Activated CD4-positive, alpha-beta T cell treated with anti-CD3 and anti-CD28 coated beads for 36 hours (primary cell): ENCODE measurements around the gene STK11. TPM values are rescaled to one million over a fixed set of nuclear protein-coding genes. Genes with fewer than 3 reads are reported as not detected.

Experiments
- ATAC-seq: fragments of 200-7000 bp; cut with Tn5 transposase; one replicate; pipeline ENCODE4 v1.10.0; 2021; ENCODE audit warnings: mild to moderate bottlenecking, moderate library complexity
- CTCF ChIA-PET: fragments of 350-600 bp; sonication (Branson Sonifier 250); formaldehyde crosslinking; loops from one replicate; lab custom pipeline; 2021; ENCODE audit warnings: antibody characterized with exemption; lab: Charles Lee
- POLR2A ChIA-PET: fragments of 350-600 bp; sonication (Branson Sonifier 250); formaldehyde crosslinking; loops from one replicate; lab custom pipeline; 2021; ENCODE audit warnings: antibody characterized with exemption, inconsistent platforms; lab: Charles Lee
- DNase-seq: peaks from one replicate; pipeline ENCODE4 v3.0.0-alpha.2; 2020
- H3K27ac Mint-ChIP-seq: one replicate; pipeline ENCODE4 v1.8.0; 2021; ENCODE audit warnings: mixed read lengths
- H3K27me3 Mint-ChIP-seq: one replicate; pipeline ENCODE4 v1.8.0; 2021; ENCODE audit warnings: mixed read lengths
- H3K36me3 Mint-ChIP-seq: one replicate; pipeline ENCODE4 v1.8.0; 2021; ENCODE audit warnings: low read depth, mixed read lengths
- H3K4me1 Mint-ChIP-seq: one replicate; pipeline ENCODE4 v1.8.0; 2021; ENCODE audit warnings: mixed read lengths
- H3K4me3 Mint-ChIP-seq: one replicate; pipeline ENCODE4 v1.8.0; 2021; ENCODE audit warnings: mild to moderate bottlenecking, moderate library complexity, mixed read lengths
- H3K9me3 Mint-ChIP-seq: one replicate; pipeline ENCODE4 v1.8.0; 2021; ENCODE audit warnings: low read depth, mixed read lengths
- intact Hi-C, 2 experiments: fragments of 100-400 bp; cut with DNase I in 1 of 2; cut with micrococcal nuclease in 1 of 2; formaldehyde crosslinking; loops; one replicate each; pipeline versions ENCODE4 v1.14.2 to v1.15.1; 2022 to 2024; cut with DNase I, micrococcal nuclease
- total RNA-seq, 2 experiments: library from RNA; stranded (reverse); gene quantifications; one replicate each; pipeline ENCODE4 v1.2.3, GENCODE V29; 2021

STK11 gene
- total RNA-seq, 2 experiments from 2014 or later: 49.2 to 61.5 TPM

GRCh38 chr19:1268226-1269064, 62.9 kb downstream of the STK11 start:
- Mint-ChIP-seq H3K36me3 (peaks cover 39% of the 10 kb centered on the region), H3K27ac (peak overlapping the region; percentile 6), H3K4me3 (peak overlapping the region; percentile 67), H3K4me1 (peaks cover 60% of the 10 kb centered on the region), H3K27me3 (no peaks in the 10 kb centered on the region), H3K9me3 (no peaks in the 10 kb centered on the region)
- ATAC-seq: no peak
- DNase-seq: no peak
- ChIA-PET CTCF (interaction anchor here (0.7 to 7.2 kb wide), 9 partner anchors 9 to 177 kb away, joined by 3 to 163 read pairs (median 4); partner anchors contain the start of gene ATP5F1D), POLR2A (interaction anchor here (0.6 to 1.7 kb wide), 40 partner anchors 8 to 822 kb away, joined by 3 to 59 read pairs (median 4); partner anchors contain the start of genes ABHD17A, ARHGAP45, ATP5F1D and CNN2)
- intact Hi-C loops: loop anchor here (1.0 to 10.0 kb wide), 10 partner anchors 8 to 826 kb away; partner anchors contain the start of genes DAZAP1 (in 1 of the 2), GPX4 (in 1 of the 2), IZUMO4 (in 1 of the 2) and KLF16 (in 1 of the 2)

GRCh38 chr19:1269065-1269477, 63.5 kb downstream of the STK11 start, which contains the start of gene CIRBP:
Gene CIRBP, plus strand, starts transcription at chr19:1269332. Its CDS starts 1,602 bp downstream, at chr19:1270934.
- peak; percentile 87 for ATAC-seq
- Mint-ChIP-seq H3K36me3 (peaks cover 46% of the 10 kb centered on the region), H3K9me3 (no peaks in the 10 kb centered on the region), H3K4me1 (peaks cover 66% of the 10 kb centered on the region), H3K4me3 (peak within 1 kb of the TSS; percentile 84), H3K27ac (peak within 1 kb of the TSS; percentile 87), H3K27me3 (no peaks in the 10 kb centered on the region)
- intact Hi-C loops: loop anchor here (1.0 to 10.0 kb wide), 10 partner anchors 9 to 826 kb away; partner anchors contain the start of genes DAZAP1 (in 1 of the 2), GPX4 (in 1 of the 2), IZUMO4 (in 1 of the 2) and KLF16 (in 1 of the 2)
- ChIA-PET POLR2A (interaction anchor here (0.5 to 1.7 kb wide), 44 partner anchors 8 to 821 kb away, joined by 3 to 59 read pairs (median 4); partner anchors contain the start of genes ABHD17A, ARHGAP45, ATP5F1D and CNN2), CTCF (interaction anchor here (0.6 to 7.2 kb wide), 9 partner anchors 10 to 202 kb away, joined by 3 to 163 read pairs (median 4); partner anchors contain the start of genes ARHGAP45 and ATP5F1D)
- DNase-seq: peak; percentile 100

- CTCF ChIA-PET: interaction anchor here (0.6 to 7.2 kb wide), 9 partner anchors 11 to 202 kb away, joined by 3 to 163 read pairs (median 4); partner anchors contain the start of genes ARHGAP45 and ATP5F1D
Measured at GRCh38 chr19:1269478-1270212, 64.1 kb downstream of the STK11 start.

GRCh38 chr19:1270213-1270853, 64.8 kb downstream of the STK11 start:
- Mint-ChIP-seq H3K27ac (peak overlapping the region; percentile 87), H3K27me3 (no peaks in the 10 kb centered on the region), H3K9me3 (no peaks in the 10 kb centered on the region), H3K4me1 (peaks cover 65% of the 10 kb centered on the region), H3K4me3 (peak overlapping the region; percentile 84), H3K36me3 (peaks cover 49% of the 10 kb centered on the region)
- ChIA-PET CTCF (no interaction called here), POLR2A (interaction anchor here (1.7 kb wide), 2 partner anchors 25 to 221 kb away, joined by 7 to 59 read pairs; partner anchors contain the start of gene REEP6)
- DNase-seq: no peak
- intact Hi-C loops: no loop called here
- no peak for ATAC-seq

More at GRCh38 chr19:1269478-1270212, 64.1 kb downstream of the STK11 start:
- Mint-ChIP-seq H3K4me3 (peak overlapping the region; percentile 84), H3K27me3 (no peaks in the 10 kb centered on the region), H3K27ac (peak overlapping the region; percentile 87), H3K9me3 (no peaks in the 10 kb centered on the region), H3K36me3 (peaks cover 50% of the 10 kb centered on the region), H3K4me1 (peaks cover 68% of the 10 kb centered on the region)
- DNase-seq (peak; percentile 93), ATAC-seq (peak; percentile 27)
- POLR2A ChIA-PET: interaction anchor here (0.5 to 1.7 kb wide), 28 partner anchors 8 to 759 kb away, joined by 3 to 59 read pairs (median 4); partner anchors contain the start of genes CNN2, NDUFS7, REEP6 and RNU6-2
- intact Hi-C loops: loop anchor here (1.0 to 10.0 kb wide), 10 partner anchors 9 to 825 kb away; partner anchors contain the start of genes DAZAP1 (in 1 of the 2), GPX4 (in 1 of the 2), IZUMO4 (in 1 of the 2) and KLF16 (in 1 of the 2)

GRCh38 chr19:1270854-1271527, 65.4 kb downstream of the STK11 start:
- intact Hi-C loops: no loop called here
- POLR2A ChIA-PET: interaction anchor here (1.0 kb wide), 1 partner anchor 27 kb away, joined by 5 read pairs; no protein-coding TSS in a partner anchor
- H3K4me3 Mint-ChIP-seq: peak overlapping the region; percentile 84
- CTCF ChIA-PET: interaction anchor here (3.2 kb wide), 1 partner anchor 27 kb away, joined by 21 read pairs; no protein-coding TSS in a partner anchor
- peak overlapping the region; percentile 87 for H3K27ac Mint-ChIP-seq
- H3K27me3 Mint-ChIP-seq: no peaks in the 10 kb centered on the region
- no peaks in the 10 kb centered on the region for H3K9me3 Mint-ChIP-seq
- peaks cover 60% of the 10 kb centered on the region for H3K4me1 Mint-ChIP-seq
- DNase-seq (no peak), ATAC-seq (no peak)
- H3K36me3 Mint-ChIP-seq: peaks cover 49% of the 10 kb centered on the region

- DNase-seq (no peak), ATAC-seq (no peak)
- Mint-ChIP-seq H3K36me3 (peaks cover 52% of the 10 kb centered on the region), H3K4me1 (peaks cover 62% of the 10 kb centered on the region), H3K27me3 (no peaks in the 10 kb centered on the region), H3K9me3 (no peaks in the 10 kb centered on the region), H3K27ac (peak overlapping the region; percentile 87), H3K4me3 (peak overlapping the region; percentile 84)
- CTCF ChIA-PET: interaction anchor here (3.2 kb wide), 1 partner anchor 28 kb away, joined by 21 read pairs; no protein-coding TSS in a partner anchor
- intact Hi-C loops: no loop called here
- POLR2A ChIA-PET: interaction anchor here (1.0 kb wide), 1 partner anchor 27 kb away, joined by 5 read pairs; no protein-coding TSS in a partner anchor
Measured at GRCh38 chr19:1271528-1272422, 66.2 kb downstream of the STK11 start.

- POLR2A ChIA-PET: interaction anchor here (0.6 kb wide), 1 partner anchor 198 kb away, joined by 5 read pairs; no protein-coding TSS in a partner anchor
- H3K9me3 Mint-ChIP-seq: no peaks in the 10 kb centered on the region
- H3K4me1 Mint-ChIP-seq: peaks cover 58% of the 10 kb centered on the region
- H3K27me3 Mint-ChIP-seq: no peaks in the 10 kb centered on the region
- CTCF ChIA-PET: interaction anchor here (0.5 to 3.2 kb wide), 2 partner anchors 29 to 113 kb away, joined by 3 to 21 read pairs; no protein-coding TSS in a partner anchor
- intact Hi-C loops: no loop called here
- peaks cover 55% of the 10 kb centered on the region for H3K36me3 Mint-ChIP-seq
- peak overlapping the region; percentile 45 for H3K4me3 Mint-ChIP-seq
- DNase-seq (no peak), ATAC-seq (no peak)
- peak overlapping the region; percentile 83 for H3K27ac Mint-ChIP-seq
Measured at GRCh38 chr19:1272423-1273262, 67.1 kb downstream of the STK11 start.

- Mint-ChIP-seq H3K27me3 (no peaks in the 10 kb centered on the region), H3K27ac (peak overlapping the region; percentile 83), H3K4me1 (peaks cover 57% of the 10 kb centered on the region), H3K4me3 (peak overlapping the region; percentile 83), H3K9me3 (no peaks in the 10 kb centered on the region), H3K36me3 (peaks cover 61% of the 10 kb centered on the region)
- ChIA-PET POLR2A (interaction anchor here (0.6 kb wide), 1 partner anchor 199 kb away, joined by 5 read pairs; no protein-coding TSS in a partner anchor), CTCF (interaction anchor here (0.6 to 3.2 kb wide), 2 partner anchors 29 to 208 kb away, joined by 3 to 21 read pairs; no protein-coding TSS in a partner anchor)
- intact Hi-C loops: loop anchor here in 1 of 2 experiments (2.0 kb wide), 1 partner anchor 319 kb away; the partner anchor contains the start of gene MBD3
- ATAC-seq (no peak), DNase-seq (no peak)
Measured at GRCh38 chr19:1273263-1274041, 67.9 kb downstream of the STK11 start.
